Measurements from ENCODE around the gene MESP2.

Gene MESP2

GRCh38 chr15:89775815-89776214 lies 317 bp upstream of the MESP2 start:
- no peak for DNase-seq (ENCODE audit: low spot score)
- in situ Hi-C loops (cut with MboI; ENCODE audit: low sequenced_read_pairs, unreplicated experiment) = no loop called here
- no peak for TF ChIP-seq CTCF (IDR thresholded peaks at IDR 0.05; ENCODE audit: borderline replicate concordance, control extremely low read depth, extremely low read depth, insufficient read depth, missing control alignments)

GRCh38 chr15:89777073-89777751 lies 1.1 kb downstream of the MESP2 start:
- no peak for DNase-seq (ENCODE audit: low spot score)
- in situ Hi-C loops (cut with MboI; ENCODE audit: low sequenced_read_pairs, unreplicated experiment) = no loop called here

GRCh38 chr15:89777782-89778380 lies 1.7 kb downstream of the MESP2 start:
- no peak for TF ChIP-seq CTCF (IDR thresholded peaks at IDR 0.05; ENCODE audit: borderline replicate concordance, control extremely low read depth, extremely low read depth, insufficient read depth, missing control alignments)
- no peak for DNase-seq (ENCODE audit: low spot score)
- in situ Hi-C loops (cut with MboI; ENCODE audit: low sequenced_read_pairs, unreplicated experiment) = no loop called here

More at GRCh38 chr15:89777073-89777751, 1.1 kb downstream of the MESP2 start:
- no peak for TF ChIP-seq CTCF (IDR thresholded peaks at IDR 0.05; ENCODE audit: borderline replicate concordance, control extremely low read depth, extremely low read depth, insufficient read depth, missing control alignments)

- in situ Hi-C loops (cut with MboI; ENCODE audit: low sequenced_read_pairs, unreplicated experiment) = no loop called here
- TF ChIP-seq CTCF (IDR thresholded peaks at IDR 0.05; ENCODE audit: borderline replicate concordance, control extremely low read depth, extremely low read depth, insufficient read depth, missing control alignments) = no peak
Observed at GRCh38 chr15:89778861-89779260, 2.7 kb downstream of the MESP2 start.

GRCh38 chr15:89780601-89781000 lies 4.5 kb downstream of the MESP2 start:
- in situ Hi-C loops (cut with MboI; ENCODE audit: low sequenced_read_pairs, unreplicated experiment) = no loop called here
- no peak for TF ChIP-seq CTCF (IDR thresholded peaks at IDR 0.05; ENCODE audit: borderline replicate concordance, control extremely low read depth, extremely low read depth, insufficient read depth, missing control alignments)
- DNase-seq (ENCODE audit: low spot score) = no peak

More at GRCh38 chr15:89778861-89779260, 2.7 kb downstream of the MESP2 start:
- DNase-seq (ENCODE audit: low spot score) = no peak

GRCh38 chr15:89781055-89781454 lies 4.9 kb downstream of the MESP2 start:
- no peak for TF ChIP-seq CTCF (IDR thresholded peaks at IDR 0.05; ENCODE audit: borderline replicate concordance, control extremely low read depth, extremely low read depth, insufficient read depth, missing control alignments)
- in situ Hi-C loops (cut with MboI; ENCODE audit: low sequenced_read_pairs, unreplicated experiment) = no loop called here
- DNase-seq (ENCODE audit: low spot score) = no peak
